GM21447 (cell line): Measurements from ENCODE around the gene BCKDK.

Experiments used
- ATAC-seq: cut with Tn5 transposase; IDR thresholded peaks from one replicate; pipeline ENCODE4 v1.9.1; 2021; ENCODE audit not compliant: unreplicated experiment

The BCKDK gene

GRCh38 chr16:31108035-31108793 lies at the start of gene BCKDK:
Gene BCKDK (plus strand): TSS chr16:31108386. CDS start chr16:31109224, 838 bp downstream.
- peak; percentile 78 for ATAC-seq

DNA sequence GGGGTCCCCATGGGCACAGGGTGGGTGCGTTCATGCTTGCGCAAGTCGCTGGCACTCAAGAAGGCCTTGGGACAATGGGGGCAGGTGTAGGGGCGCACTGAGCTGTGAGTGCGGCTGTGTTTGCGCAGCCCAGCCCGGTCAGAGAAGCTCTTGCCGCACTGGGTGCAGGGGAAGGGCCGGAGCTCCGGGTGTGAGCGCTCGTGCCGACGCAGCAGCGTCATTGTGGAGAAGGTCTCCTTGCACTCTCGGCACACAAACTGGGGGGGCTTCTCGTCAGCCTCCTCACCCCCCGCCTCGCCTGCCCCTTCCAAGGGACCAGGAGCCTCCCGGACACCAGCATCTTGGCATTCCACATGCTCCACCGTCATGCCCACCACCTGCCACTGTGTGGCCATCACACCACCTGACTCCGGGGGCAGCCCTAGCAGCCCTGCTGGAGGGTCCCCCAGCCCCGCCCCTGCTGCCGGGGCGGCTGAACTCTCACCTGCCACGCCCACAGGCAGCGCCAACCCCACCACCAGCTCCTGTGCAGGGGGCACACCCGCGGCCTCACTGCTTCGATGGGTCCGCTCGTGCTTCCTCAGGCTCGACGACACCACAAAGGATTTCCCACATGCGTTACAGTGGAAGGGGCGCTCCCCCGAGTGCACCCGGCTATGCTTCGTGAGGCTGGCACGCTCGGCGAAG lies 46.9 kb upstream of the BCKDK start:
- no peak for ATAC-seq

DNA sequence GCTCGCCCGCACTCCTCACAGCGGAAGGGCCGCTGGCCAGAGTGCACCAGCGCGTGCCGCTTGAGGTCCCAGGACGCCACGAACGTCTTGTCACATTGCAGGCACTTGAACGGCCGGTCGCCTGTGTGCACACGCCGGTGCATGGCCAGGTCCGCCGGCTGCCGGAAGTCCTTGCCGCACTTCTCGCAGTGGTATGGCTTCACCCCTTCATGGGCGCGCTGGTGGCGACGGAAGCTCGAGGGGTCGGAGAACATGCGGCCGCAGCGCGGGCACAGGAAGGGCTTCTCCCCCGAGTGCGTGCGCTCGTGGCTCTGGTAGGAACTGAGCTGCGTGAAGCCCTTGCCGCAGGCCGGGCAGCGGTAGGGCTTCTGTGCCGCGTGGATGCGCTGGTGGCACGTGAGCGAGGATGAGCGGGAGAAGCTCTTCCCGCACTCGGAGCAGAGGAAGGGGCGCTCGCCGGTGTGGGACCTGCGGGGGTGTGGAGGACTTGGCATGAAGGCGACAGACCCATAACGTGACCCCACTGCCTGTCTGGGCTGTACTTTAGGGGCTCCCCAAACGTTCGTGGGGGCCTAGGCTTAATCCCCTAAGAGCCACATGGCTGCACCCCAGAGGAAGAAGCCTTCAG lies 46.3 kb upstream of the BCKDK start:
- no peak for ATAC-seq

DNA sequence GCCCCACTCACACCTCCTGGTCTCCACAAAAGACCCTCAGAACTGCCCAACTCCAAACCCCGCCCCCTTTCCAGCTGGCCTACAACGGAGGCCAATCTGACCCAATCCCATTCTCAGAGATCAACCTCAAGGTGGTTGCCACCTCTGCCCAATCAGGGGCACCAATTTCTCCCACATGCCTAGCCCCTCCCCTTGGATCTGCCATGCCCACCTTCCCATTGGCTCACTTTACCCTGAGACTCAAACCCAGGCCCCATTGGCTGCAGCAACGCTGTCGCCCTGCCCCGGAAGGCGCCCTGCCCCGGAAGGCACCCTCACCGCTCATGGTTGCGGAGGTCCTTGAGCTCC lies 44.7 kb upstream of the BCKDK start:
- no peak for ATAC-seq

DNA sequence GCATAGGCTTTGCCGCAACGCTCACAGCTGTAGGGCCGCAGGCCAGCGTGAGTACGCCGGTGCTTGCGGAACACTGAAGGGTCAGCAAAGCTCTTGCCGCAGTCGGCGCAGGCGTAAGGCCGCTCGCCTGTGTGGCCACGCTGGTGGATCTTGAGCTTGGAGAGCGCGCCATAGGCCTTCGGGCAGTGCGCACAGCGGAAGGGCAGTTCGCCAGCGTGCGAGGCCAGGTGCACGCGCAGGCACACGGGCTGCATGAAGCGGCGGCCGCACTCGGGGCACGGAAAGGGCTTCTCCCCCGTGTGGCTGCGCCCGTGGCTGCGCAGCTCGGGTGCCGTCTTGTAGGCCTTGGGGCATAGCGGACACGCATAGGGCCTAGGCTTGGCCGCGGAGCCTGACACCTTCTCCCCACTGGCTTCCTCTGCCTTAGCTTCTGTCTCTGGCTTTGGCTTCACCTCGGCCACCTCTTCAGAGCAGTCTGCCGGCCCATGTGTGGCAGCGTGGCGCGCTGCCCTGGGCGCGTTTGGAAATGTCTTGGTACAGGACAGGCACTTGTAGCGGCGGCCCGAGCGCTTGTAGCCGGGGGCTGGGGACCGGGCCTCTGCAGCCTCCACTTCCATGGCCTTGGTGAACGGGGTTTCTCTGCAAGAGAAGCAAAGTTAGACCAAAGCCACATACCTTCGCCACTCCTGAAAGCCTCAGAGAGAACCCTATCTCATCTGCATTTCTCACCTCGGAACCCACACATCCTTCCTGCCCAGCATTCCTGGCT lies 44.2 kb upstream of the BCKDK start:
- no peak for ATAC-seq

DNA sequence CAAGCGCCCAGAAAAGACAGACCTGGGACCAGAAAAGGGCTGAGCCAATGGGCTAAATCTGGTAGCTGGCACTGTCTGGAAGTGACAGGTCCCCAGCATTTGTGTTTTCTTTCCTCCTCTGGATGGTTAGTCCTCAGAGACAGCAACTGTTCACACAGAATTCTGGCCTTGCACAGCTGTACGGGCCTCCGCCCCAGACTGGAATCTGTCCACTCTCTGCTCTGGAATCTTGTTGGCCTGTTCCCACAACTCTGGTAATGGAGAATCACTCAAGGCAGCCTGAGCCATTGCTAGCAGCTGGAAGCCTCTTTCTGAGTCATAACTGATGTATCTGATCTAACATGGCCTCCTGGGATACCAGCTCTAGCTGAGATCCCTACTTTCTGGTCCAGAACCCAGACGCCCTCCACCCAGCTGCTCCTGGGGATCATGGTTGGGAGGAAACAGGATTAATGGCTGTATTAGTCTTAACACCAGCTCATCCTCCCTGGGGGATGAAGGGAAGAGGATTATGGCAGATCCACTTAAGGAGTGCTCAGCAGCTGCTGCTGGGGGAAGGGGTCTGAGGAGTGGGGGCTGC lies 43.2 kb upstream of the BCKDK start:
- ATAC-seq = no peak

DNA sequence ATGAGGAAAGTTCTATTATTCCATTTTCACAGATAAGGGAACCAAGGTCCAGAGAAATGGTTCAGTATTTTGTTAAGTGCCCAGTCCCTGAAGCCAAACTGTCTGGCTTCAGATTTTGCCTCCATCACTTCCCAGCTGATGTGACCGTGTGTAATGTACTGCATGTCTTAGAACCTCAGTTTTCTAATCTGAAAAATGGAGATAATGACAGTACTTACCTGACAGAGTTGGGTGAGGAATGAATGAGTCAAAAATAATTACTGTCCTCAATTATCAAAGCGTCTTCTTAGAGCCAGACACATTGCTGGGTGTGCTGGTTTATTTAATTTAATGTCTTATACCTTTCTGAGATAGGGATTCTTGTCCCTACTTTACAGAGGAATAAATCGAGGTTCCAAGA lies 40.8 kb upstream of the BCKDK start:
- no peak for ATAC-seq

DNA sequence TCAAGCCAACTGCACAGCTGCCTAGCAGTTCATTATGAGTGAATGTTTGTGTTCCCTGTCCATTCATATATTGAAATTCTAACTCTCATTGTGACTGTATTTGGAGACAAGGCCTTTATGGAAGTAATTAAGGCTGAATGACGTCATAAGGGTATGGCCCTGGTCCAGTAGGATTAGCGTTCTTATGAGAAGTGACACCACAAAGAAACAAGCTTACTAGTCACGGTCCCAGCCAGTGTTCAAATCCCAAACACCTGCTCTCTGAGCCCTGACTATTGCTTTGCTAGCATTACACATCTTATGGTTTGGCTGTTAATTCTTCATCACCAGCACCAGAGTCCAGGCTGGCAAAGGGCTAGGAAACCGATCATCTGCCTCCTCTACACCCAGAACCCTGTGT lies 36.3 kb upstream of the BCKDK start:
- no peak for ATAC-seq

DNA sequence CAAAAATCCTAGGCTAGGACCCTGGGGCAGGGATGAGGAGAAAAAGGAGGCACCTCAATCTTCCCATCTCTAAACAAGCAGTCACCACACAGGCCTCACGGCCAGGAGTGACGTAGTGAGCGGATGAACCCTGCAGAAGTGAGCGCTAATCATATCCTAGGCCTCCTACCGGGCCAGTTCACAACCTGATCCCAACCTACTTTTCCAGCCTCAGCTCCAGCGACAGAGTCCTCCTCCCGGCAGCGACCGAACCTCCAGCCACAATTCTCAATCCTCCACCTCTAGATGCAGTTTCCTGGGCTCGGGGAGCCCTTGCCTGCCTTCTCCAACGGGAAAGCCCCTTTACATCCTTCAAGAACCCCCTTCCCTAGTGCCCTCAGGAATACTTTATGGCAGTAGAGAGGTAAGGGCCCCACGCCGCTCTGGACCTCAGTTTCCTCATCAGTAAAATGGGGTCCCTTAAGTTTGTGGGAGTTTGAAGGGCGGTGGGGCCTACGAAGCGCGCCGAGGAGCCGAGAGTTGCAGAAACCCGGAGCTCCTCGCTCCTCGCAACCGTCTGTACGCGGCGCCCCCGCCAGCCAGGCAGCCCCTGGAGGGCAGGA lies 35.5 kb upstream of the BCKDK start:
- ATAC-seq = peak; percentile 1

DNA sequence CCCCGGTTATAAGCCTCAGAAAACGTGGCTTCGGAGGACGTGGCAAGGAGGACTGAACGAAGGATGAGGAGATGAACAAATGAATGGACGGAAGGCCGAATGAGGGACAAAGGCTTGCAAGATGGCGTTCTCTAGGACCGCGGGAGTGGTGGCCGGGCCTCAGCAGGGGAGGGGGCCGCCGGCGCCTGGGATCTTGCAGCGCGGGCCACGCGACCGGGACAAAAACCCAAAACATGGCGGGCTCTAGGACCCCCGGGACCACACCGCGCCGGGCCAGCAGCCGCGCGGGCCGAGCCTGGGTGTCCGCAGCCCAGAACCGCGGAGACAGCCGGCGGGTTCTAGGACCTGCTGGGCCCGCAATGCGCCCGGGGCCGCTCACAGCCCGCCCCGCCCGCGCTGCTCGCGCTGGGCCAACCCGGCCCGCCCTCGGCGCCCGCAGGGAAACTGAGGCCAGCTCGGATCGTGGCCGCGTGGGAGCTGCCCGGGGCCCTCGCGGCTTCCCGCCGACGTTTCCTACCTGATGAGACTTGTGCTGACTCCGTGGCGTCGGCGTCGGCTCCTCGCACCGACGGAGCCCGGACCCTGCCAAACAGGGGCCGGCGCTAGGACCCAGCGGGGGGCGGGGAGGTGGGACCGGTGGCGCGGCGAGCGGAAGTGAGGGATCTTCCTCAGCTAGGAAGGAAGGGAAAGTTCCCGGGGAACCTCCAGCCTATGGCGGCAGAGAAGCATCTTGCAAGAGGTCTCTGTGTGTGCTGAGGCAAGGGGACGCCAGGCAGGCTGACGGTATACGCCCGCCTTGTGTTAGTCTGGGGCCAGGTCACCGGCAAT lies 34.8 kb upstream of the BCKDK start:
- peak; percentile 52 for ATAC-seq

DNA sequence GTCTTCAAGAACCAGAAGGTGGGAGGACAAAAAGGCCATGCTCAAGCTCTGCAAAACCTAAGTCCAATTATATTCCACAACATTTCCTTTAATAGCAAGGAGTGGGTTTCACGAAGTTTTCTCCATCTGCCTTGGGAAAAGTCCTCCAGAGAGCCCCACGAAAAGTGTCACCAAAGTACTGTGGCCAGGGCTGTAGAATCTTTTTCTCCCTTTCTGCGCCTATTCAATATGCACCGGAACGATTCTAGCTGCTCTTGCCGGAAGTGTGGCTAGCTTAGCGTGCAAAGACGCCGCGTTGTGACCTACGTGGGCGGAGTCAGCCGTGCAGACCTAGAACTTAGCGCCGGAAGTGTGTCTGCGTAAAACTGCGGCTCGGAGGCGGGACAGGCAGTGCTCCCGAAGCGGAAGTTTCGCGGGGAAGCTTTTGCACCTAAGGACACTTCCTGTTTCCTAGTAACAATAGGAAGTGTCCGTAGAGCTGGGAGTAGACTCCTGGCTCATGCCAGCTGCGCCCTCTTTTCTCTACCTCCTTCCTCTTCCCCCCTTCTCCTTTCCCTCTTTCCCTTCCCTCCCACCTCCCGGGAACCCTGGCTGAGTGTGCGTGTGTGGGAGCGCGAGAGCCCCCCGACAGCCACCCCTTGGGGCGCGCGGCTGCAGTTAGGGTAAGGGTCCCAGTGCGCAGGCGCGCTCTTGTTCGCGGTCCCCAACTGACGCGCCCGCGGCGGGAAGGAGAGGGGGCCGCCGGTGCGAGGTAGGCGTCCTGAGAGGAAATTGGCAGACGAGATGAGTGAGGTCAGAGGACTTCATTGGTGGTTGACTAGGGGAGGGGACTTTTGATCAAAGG lies 34.0 kb upstream of the BCKDK start, which contains the start of the genes ZNF646 and ZNF668:
Gene ZNF646 (plus strand): TSS at position 453 of the 844 bp plus-strand sequence. CDS start 1,903 bp downstream, outside the sequence.
Gene ZNF668 (minus strand): TSS at position 271 of the 844 bp plus-strand sequence. CDS start 9,781 bp downstream, outside the sequence.
- peak; percentile 67 for ATAC-seq

GRCh38 chr16:31074814-31075183 lies 33.4 kb upstream of the BCKDK start:
- ATAC-seq = no peak

DNA sequence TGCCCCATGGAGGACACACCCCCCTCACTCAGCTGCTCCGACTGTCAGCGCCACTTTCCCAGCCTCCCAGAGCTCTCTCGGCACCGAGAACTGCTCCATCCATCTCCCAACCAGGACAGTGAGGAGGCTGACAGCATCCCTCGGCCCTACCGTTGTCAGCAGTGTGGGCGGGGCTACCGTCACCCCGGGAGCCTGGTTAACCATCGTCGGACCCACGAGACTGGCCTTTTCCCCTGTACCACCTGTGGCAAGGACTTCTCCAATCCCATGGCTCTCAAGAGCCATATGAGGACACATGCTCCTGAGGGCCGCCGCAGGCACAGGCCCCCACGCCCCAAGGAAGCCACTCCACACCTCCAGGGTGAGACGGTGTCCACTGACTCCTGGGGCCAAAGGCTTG lies 31.9 kb upstream of the BCKDK start:
- ATAC-seq = no peak

GRCh38 chr16:31077024-31077423 lies 31.2 kb upstream of the BCKDK start:
- no peak for ATAC-seq

DNA sequence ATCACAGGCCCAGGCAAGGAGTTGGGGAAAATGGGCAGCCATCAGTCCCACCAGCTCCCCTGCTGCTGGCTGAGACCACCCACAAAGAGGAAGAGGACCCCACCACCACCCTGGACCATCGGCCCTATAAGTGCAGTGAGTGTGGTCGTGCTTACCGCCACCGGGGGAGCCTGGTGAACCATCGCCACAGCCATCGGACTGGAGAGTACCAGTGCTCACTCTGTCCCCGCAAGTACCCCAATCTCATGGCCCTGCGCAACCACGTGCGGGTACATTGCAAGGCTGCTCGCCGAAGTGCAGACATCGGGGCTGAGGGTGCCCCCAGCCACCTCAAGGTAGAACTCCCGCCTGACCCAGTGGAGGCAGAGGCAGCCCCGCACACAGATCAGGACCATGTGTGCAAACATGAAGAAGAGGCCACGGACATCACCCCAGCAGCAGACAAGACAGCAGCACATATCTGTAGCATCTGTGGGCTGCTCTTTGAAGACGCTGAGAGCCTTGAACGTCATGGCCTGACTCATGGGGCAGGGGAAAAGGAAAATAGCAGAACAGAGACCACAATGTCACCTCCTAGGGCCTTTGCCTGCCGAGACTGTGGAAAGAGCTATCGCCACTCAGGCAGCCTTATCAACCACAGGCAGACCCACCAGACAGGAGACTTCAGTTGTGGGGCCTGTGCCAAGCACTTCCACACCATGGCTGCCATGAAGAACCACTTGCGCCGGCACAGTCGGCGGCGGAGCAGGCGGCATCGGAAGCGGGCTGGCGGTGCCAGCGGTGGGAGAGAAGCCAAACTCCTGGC lies 30.4 kb upstream of the BCKDK start:
- ATAC-seq = no peak

DNA sequence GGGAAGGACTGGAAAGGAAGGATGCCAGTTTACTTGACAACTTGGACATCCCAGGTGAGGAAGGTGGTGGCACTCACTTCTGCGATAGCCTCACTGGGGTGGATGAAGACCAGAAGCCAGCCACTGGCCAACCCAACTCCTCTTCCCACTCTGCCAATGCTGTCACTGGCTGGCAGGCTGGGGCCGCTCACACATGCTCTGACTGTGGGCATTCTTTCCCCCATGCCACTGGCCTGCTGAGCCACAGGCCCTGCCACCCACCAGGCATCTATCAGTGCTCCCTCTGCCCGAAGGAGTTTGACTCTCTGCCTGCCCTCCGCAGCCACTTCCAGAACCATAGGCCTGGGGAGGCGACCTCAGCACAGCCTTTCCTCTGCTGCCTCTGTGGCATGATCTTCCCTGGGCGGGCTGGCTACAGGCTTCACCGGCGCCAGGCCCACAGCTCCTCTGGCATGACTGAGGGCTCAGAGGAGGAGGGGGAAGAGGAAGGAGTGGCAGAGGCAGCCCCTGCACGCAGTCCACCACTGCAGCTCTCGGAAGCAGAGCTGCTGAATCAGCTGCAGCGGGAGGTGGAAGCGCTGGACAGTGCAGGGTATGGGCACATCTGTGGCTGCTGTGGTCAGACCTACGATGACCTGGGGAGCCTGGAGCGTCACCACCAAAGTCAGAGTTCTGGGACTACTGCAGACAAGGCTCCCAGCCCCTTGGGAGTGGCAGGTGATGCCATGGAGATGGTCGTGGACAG lies 29.4 kb upstream of the BCKDK start:
- ATAC-seq = no peak

DNA sequence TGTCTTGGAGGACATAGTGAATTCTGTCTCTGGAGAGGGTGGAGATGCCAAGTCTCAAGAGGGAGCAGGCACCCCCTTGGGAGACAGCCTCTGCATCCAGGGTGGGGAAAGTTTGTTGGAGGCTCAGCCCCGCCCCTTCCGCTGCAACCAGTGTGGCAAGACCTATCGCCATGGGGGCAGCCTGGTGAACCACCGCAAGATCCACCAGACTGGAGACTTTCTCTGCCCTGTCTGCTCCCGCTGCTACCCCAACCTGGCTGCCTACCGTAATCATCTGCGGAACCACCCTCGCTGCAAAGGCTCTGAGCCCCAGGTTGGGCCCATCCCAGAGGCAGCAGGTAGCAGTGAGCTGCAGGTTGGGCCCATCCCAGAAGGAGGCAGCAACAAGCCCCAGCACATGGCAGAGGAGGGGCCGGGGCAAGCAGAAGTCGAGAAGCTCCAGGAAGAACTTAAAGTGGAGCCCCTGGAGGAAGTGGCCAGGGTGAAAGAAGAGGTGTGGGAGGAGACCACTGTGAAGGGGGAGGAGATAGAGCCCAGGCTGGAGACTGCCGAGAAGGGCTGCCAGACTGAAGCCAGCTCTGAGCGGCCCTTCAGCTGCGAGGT lies 28.7 kb upstream of the BCKDK start:
- ATAC-seq = no peak
